ENCODE measurements around the gene HEATR3. TPM values are rescaled to one million over a fixed set of nuclear protein-coding genes. Genes with fewer than 3 reads are reported as not detected.

HEATR3 gene
- total and polyA plus RNA-seq, 2 of the 13 experiments (the other 11 are each of a cell fraction or from before 2014, with no cell fraction given), result 22.4 to 52.4 TPM

DNA sequence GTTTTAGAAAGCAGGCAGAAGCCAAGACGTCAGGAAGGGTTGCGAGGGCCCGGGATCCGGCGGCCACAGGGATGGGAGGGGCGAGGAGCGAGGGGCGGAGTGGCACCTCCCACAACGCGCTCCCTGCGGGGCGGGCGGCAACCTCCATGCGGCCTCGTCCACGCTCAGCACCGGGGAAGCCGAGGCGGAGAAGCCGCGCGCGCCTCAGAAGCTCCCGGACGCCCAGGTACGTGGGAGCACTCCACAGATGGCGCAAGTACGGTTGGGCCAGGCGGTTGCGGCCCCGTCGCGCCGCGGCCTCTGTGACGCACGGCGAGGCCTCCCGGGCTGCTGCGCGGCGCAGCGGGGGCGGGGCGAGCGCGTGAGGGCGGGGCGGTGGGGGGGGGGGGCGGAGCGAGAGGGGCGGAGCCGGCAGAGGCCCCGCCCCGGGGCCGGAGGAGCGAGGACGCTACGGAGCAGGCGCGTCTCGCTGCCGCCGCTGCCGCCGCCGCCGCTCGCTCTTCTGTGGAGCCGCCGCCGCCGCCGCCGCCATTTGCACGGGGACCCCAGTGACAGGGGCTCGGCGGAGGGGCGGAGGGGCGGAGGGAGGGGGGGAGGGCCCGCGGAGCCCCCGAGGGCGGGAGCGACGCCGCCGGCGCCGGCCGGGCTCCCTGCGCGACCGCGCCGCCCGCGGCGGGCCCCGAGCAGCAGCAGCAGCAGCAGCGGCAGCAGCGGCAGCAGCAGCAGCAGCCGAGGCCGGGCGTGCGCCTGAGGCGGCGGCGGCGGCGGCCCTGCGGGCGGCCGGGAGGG, 87.2 kb downstream of the HEATR3 start, which contains the start of gene TENT4B (continued):
- TF ChIP-seq, protein P1, sequence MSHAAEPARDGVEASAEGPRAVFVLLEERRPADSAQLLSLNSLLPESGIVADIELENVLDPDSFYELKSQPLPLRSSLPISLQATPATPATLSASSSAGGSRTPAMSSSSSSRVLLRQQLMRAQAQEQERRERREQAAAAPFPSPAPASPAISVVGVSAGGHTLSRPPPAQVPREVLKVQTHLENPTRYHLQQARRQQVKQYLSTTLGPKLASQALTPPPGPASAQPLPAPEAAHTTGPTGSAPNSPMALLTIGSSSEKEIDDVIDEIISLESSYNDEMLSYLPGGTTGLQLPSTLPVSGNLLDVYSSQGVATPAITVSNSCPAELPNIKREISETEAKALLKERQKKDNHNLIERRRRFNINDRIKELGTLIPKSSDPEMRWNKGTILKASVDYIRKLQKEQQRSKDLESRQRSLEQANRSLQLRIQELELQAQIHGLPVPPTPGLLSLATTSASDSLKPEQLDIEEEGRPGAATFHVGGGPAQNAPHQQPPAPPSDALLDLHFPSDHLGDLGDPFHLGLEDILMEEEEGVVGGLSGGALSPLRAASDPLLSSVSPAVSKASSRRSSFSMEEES (CRISPR knock-in tag; IDR thresholded peaks at IDR 0.05), result no peak
- TF ChIP-seq, protein P2, sequence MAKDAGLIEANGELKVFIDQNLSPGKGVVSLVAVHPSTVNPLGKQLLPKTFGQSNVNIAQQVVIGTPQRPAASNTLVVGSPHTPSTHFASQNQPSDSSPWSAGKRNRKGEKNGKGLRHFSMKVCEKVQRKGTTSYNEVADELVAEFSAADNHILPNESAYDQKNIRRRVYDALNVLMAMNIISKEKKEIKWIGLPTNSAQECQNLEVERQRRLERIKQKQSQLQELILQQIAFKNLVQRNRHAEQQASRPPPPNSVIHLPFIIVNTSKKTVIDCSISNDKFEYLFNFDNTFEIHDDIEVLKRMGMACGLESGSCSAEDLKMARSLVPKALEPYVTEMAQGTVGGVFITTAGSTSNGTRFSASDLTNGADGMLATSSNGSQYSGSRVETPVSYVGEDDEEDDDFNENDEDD (CRISPR knock-in tag; IDR thresholded peaks at IDR 0.05; ENCODE audit: borderline replicate concordance), result peak; percentile 74; the same call in 1 of the 2 replicates
- TF ChIP-seq, protein P3, sequence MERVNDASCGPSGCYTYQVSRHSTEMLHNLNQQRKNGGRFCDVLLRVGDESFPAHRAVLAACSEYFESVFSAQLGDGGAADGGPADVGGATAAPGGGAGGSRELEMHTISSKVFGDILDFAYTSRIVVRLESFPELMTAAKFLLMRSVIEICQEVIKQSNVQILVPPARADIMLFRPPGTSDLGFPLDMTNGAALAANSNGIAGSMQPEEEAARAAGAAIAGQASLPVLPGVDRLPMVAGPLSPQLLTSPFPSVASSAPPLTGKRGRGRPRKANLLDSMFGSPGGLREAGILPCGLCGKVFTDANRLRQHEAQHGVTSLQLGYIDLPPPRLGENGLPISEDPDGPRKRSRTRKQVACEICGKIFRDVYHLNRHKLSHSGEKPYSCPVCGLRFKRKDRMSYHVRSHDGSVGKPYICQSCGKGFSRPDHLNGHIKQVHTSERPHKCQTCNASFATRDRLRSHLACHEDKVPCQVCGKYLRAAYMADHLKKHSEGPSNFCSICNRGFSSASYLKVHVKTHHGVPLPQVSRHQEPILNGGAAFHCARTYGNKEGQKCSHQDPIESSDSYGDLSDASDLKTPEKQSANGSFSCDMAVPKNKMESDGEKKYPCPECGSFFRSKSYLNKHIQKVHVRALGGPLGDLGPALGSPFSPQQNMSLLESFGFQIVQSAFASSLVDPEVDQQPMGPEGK (CRISPR knock-in tag; IDR thresholded peaks at IDR 0.05), result peak; percentile 79
- TF ChIP-seq, protein P4, sequence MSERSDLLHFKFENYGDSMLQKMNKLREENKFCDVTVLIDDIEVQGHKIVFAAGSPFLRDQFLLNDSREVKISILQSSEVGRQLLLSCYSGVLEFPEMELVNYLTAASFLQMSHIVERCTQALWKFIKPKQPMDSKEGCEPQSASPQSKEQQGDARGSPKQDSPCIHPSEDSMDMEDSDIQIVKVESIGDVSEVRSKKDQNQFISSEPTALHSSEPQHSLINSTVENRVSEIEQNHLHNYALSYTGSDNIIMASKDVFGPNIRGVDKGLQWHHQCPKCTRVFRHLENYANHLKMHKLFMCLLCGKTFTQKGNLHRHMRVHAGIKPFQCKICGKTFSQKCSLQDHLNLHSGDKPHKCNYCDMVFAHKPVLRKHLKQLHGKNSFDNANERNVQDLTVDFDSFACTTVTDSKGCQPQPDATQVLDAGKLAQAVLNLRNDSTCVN (CRISPR knock-in tag; IDR thresholded peaks at IDR 0.05; ENCODE audit: borderline replicate concordance), result peak; percentile 78
- TF ChIP-seq, protein P5, sequence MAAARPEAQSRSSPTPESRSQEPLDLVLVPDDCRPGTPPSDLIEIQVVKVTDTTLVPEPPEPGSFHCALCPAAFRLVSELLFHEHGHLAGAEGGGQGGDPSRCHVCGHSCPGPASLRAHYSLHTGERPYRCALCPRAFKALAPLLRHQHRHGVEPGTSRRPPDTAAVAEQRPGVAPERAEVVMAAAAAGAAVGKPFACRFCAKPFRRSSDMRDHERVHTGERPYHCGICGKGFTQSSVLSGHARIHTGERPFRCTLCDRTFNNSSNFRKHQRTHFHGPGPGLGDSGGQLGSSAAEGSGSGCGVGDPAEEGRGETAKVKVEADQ (CRISPR knock-in tag; IDR thresholded peaks at IDR 0.05; ENCODE audit: borderline replicate concordance), result peak; percentile 77; the same call in 1 of the 2 replicates
- TF ChIP-seq, protein P6, sequence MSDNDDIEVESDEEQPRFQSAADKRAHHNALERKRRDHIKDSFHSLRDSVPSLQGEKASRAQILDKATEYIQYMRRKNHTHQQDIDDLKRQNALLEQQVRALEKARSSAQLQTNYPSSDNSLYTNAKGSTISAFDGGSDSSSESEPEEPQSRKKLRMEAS (IDR thresholded peaks at IDR 0.05), result peak; percentile 83
- TF ChIP-seq ZNF282 (IDR thresholded peaks at IDR 0.05; ENCODE audit: partially characterized antibody) (no peak), GABPA (IDR thresholded peaks at IDR 0.05; ENCODE audit: low read depth, low read length) (no peak), GABPA (CRISPR knock-in tag; IDR thresholded peaks at IDR 0.05; ENCODE audit: low read depth) (no peak), SNAPC2 (CRISPR knock-in tag; IDR thresholded peaks at IDR 0.05) (0 out of 2 replicates have a peak, but pooled peaks have one; percentile 44), TEAD2 (CRISPR knock-in tag; IDR thresholded peaks at IDR 0.05) (no peak), RFXANK (CRISPR knock-in tag; IDR thresholded peaks at IDR 0.05) (no peak), FLYWCH1 (CRISPR knock-in tag; IDR thresholded peaks at IDR 0.05) (no peak), ATRX (CRISPR knock-in tag; IDR thresholded peaks at IDR 0.05; ENCODE audit: borderline replicate concordance) (no peak), GTF3A (CRISPR knock-in tag; conservative IDR thresholded peaks at IDR 0.05) (no peak)
- TF ChIP-seq, protein P7, sequence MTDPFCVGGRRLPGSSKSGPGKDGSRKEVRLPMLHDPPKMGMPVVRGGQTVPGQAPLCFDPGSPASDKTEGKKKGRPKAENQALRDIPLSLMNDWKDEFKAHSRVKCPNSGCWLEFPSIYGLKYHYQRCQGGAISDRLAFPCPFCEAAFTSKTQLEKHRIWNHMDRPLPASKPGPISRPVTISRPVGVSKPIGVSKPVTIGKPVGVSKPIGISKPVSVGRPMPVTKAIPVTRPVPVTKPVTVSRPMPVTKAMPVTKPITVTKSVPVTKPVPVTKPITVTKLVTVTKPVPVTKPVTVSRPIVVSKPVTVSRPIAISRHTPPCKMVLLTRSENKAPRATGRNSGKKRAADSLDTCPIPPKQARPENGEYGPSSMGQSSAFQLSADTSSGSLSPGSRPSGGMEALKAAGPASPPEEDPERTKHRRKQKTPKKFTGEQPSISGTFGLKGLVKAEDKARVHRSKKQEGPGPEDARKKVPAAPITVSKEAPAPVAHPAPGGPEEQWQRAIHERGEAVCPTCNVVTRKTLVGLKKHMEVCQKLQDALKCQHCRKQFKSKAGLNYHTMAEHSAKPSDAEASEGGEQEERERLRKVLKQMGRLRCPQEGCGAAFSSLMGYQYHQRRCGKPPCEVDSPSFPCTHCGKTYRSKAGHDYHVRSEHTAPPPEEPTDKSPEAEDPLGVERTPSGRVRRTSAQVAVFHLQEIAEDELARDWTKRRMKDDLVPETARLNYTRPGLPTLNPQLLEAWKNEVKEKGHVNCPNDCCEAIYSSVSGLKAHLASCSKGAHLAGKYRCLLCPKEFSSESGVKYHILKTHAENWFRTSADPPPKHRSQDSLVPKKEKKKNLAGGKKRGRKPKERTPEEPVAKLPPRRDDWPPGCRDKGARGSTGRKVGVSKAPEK (CRISPR knock-in tag; IDR thresholded peaks at IDR 0.05; ENCODE audit: borderline replicate concordance), result no peak
- TF ChIP-seq, protein P8, sequence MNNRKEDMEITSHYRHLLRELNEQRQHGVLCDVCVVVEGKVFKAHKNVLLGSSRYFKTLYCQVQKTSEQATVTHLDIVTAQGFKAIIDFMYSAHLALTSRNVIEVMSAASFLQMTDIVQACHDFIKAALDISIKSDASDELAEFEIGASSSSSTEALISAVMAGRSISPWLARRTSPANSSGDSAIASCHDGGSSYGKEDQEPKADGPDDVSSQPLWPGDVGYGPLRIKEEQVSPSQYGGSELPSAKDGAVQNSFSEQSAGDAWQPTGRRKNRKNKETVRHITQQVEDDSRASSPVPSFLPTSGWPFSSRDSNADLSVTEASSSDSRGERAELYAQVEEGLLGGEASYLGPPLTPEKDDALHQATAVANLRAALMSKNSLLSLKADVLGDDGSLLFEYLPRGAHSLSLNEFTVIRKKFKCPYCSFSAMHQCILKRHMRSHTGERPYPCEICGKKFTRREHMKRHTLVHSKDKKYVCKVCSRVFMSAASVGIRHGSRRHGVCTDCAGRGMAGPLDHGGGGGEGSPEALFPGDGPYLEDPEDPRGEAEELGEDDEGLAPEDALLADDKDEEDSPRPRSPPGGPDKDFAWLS (CRISPR knock-in tag; IDR thresholded peaks at IDR 0.05; ENCODE audit: borderline replicate concordance), result no peak

All from HepG2 (cell line).